ENCODE data around the gene MAP4K4.
A peak's percentile ranks its signal among the peaks of the same experiment; 100 is the strongest.

Gene MAP4K4

GRCh38 chr2:101818531-101819451 lies 121.3 kb downstream of the MAP4K4 start:
- DNase-seq = no peak

DNA sequence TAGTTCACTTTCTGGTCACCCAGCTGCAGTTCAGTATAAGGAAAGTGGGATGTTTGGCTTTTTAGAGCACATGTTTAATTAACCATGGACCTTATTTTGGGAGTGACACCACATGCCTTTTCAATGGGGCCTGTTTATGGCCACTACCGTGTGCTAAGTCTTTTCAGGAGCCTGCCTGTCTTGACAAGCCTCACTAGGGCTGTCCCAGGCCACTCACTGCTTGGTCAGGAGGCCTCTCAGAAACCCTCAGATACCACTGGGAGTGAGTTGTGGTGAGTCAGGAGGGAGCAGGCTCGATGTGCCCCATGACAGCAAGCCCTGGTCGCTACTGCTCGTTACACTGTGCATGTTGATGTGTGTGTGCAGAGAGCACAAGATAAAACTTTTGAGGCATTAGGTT lies 123.0 kb downstream of the MAP4K4 start:
- no peak for DNase-seq

DNA sequence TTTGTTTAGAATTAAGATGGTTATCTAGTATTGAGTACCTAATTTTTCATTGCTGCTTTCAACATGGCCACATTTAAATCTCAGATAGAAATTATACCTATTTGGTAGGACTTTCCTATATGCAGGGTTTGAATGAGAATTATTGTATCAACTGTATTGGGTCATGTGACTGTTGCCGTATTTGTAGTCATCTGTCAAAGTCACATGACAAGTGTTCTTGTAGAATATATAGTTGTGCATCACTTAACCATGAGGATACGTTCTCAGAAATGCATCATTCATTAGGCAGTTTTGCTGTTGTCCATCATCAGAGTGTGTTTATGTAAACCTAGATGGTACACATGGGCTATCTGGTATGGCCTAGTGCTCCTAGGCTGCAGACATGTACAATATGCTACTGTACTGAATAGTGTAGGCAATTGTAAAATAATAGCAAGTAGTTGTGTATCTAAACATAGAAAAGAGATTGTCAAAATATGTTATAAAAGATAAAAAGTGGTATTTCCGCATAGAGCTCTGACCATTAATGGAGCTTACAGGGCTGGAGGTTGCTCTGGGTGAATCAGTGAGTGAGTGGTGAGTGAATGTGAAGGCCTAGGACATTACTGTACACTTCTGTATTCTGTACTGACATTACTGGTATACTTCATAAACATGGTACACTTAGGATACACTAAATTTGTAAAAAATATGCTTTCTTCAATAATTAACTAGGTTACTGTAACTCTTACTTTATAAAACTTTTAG lies 123.7 kb downstream of the MAP4K4 start:
- no peak for DNase-seq

- no peak for DNase-seq
Measured at GRCh38 chr2:101821828-101822458, 124.4 kb downstream of the MAP4K4 start.

DNA sequence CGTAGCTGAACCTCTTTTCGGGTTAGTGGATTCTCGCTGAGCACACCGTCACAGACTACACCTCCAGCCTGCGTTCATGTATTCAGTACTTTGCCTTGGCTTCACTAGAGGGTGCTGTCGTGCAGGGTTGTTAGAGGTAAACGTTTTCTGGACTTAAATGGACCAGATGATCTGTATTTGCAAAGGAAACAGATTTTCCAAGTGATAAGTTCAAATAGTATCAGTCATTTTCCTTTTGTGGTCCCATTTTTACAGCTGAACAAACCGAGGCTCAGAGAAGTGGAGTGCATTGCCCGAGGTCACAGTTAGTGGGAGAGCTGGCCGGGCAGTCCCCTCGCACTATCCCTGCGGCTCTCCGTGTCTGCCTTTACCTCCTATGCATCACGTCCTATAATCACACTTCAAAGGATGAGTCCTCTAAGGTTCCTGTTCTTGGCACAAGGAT lies 125.9 kb downstream of the MAP4K4 start:
- peak; percentile 78 for DNase-seq

GRCh38 chr2:101823859-101824258 lies 126.4 kb downstream of the MAP4K4 start:
- no peak for DNase-seq

DNA sequence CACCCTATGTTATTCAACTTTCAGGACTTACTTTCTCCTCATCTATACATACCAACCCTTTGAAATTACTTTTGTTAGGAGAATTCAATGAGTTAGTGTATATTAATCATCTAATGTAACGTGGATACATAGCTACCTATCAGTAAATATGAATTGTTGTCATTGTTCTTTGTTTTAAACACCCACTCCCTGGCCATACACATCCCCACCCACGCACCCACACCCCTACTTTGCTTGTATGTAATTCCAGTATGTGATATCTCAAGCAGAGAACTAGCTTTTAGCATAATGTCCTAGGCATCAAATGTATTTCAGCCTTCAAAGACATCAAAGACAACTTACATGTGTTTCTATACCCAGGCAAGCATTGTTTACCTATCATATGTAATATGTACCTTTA lies 129.2 kb downstream of the MAP4K4 start:
- no peak for DNase-seq

- no peak for DNase-seq
Measured at GRCh38 chr2:101827246-101827645, 129.7 kb downstream of the MAP4K4 start.

DNA sequence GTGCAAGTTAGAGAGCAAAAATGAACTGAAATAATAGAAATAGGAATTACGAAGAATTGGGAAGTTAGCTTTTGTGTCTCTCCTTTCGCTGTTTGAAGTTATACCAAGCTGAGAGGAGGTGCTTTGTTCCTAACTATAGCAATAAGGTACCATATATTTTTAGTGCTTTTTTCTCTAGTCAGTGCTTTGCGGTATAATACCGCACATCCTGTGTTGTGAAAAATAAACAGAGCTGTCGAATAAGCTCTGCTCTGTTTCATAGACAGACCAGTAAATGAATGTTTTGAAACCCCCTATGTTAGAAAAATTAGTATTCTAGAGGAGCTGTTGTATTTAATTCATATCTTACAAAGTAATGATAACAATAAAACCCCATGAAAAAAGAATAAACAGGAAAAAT lies 130.8 kb downstream of the MAP4K4 start:
- peak; percentile 41 for DNase-seq

GRCh38 chr2:101828673-101829334 lies 131.3 kb downstream of the MAP4K4 start:
- DNase-seq = no peak

GRCh38 chr2:101829429-101829828 lies 131.9 kb downstream of the MAP4K4 start:
- no peak for DNase-seq

DNA sequence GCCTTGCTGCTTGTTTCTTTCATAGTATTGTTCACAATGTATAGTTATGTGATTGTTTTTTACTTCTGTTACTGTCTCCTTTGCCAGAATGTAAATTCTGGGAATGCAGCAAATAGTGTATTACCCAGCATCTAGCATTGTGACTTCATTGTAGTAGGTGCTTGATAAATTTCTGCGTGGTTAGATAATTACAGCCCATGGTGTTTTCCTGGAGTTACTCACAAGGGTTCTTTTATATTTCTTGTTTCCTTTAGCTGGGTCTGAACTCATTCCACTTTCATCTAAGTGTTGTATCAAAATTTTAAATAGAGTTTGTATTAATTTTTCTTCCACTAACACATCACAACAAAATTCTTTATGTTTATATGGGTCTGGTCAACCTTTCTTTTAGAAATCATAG lies 132.6 kb downstream of the MAP4K4 start:
- no peak for DNase-seq

DNA sequence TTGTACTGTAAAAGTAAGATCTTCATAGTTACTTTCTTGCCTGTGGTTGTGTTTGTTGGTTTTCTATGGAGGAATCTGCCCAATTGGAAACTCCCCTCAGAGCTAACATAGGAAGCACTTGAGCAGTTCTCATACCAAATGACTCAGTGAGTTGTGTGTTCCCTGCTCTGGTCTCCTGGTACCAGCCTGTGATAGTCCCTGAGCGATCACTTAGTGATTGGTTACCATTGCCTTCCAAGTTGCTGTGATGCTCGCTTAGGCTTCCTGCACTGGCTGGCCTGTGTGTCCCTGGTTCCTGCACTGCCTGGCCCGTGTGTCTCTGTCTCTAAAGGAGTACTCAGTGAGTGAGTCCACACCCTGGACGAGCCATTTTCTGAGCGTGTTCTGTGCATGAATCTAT lies 133.0 kb downstream of the MAP4K4 start:
- DNase-seq = no peak

DNA sequence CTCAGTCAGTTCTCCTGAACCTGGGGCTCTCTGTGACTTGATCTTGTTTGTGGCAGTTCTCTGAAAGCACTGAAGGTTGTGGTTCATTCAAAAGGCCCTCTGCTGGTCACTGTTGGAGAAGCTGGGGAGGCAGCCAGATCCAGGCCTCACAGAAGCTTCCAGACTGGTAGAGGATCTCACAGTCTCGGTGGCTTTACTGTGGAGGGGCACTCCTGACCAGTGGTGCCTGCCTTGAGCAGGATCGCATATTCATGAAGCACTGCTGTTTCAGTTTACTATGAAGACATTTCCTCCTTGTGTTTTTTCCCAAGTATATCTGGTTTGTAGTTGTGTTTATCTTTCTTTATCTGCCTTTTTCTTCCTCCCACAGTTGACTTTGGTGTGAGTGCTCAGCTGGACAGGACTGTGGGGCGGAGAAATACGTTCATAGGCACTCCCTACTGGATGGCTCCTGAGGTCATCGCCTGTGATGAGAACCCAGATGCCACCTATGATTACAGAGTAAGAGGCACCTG lies 133.9 kb downstream of the MAP4K4 start:
- peak; percentile 68 for DNase-seq

GRCh38 chr2:101832114-101832513 lies 134.6 kb downstream of the MAP4K4 start:
- DNase-seq = no peak

DNA sequence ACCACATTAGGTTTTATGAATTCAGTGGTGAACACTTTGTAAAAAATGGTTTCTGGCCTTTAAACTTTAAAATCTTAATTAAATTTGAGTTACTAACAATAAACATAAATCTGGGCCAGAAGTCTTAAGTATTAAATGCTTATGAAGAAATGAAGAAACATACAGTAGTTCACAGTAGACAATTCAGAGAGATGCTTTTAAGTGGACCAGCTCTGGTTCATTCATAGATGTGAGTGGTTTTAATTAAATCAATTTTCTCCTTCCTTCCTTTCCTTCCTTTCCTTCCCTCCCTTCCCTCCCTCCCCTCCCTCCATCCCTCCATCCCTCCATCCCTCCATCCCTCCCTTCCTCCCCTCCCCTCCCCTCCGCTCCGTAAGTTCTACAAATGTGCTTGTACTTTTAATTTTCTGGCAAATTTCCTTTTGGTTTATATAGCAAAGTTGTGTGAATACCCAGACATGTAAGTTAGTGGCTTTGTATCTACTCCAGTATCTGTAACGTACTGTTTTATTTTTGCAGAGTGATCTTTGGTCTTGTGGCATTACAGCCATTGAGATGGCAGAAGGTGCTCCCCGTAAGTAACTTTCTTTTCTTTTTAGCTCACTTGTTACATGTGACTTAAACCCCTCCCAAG lies 136.5 kb downstream of the MAP4K4 start:
- DNase-seq = no peak

DNA sequence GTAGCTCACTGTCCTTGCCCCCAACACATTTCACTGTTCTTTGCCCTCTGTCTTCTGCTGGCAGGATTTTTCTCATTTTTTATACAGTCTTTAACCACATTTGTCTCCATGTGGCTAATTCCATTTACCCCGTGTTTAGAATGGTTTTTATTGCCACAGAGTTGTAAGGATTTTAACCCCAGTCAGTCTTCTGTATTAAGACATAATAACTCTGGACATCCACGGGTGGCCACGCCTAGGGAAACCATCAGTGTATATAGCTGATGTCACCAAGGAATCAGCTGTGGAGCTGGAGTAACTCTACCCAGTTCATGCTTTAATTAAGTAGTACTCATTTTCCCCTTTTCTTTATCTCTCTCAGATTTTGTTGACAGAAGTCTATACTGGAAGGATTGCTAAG lies 139.8 kb downstream of the MAP4K4 start:
- DNase-seq = no peak

DNA sequence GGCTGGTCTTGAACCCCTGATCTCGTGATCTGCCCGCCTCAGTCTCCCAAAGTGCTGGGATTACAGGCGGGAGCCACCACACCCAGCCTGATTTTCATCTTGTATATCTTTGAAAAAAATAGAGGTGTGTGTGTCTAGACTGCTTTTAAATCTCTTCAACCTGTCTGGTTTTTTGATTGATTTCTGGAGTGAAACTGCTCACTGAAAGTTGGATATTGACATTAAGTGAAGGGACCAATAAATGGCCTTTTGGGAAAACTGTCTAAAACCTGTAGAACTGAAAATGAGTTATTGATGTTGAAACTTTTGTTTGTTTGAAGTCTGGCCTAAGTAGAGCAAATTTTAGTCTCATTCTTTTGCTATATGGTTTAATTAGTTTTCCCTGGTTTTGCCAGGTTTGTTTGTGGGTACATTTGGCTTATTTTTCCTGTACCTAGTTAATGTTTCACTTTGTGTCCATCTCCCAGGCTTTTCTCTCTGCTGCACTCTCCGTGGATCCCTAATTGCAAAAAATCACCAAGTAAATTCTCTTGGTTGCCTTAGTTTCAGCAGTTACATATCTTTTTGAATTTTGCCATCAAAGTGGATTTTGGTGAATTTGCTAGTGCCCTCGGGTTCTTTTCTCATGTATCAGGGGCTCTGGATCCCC lies 144.3 kb downstream of the MAP4K4 start:
- DNase-seq = no peak

DNA sequence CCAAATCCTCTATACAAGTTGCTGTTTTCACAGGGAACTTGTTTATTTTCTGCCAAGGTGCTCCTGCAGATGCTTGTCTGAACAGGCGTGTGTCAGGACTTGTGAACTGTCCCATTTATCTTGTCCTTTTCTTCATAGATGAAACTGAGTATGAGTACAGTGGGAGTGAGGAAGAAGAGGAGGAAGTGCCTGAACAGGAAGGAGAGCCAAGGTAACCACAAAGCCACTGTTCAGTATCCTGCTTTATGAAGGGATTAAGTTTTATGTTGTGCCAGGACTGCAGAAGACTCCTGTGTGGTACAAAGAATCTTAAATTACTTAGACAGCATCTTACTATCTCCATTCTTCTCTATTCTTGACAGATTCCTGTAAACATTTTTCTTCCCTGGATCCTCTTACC lies 145.0 kb downstream of the MAP4K4 start:
- DNase-seq = no peak

DNA sequence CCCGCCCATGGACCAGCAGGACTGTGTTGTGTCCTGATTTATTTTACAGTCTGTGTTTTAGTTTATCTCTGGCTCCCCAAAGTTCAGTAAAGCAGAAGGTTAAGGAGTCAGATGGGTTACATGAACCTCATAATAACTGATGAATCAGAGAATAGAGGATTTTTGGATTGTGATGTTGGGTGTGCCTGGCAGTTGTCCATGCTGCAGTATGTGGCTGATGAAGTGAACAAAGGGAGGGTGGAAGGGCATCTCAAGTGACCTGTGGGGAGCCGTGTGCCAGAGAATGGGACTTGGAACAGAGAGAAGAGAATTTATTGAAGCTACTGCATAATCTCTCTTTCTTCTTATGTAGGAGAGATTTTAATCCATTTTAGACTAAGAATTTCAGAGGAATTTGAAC lies 145.5 kb downstream of the MAP4K4 start:
- no peak for DNase-seq

GRCh38 chr2:101843471-101843870 lies 146.0 kb downstream of the MAP4K4 start:
- DNase-seq = no peak

All from CD4-positive, alpha-beta T cell treated with Interleukin-21 for 1 hour (primary cell).